Keratinocyte (primary cell): ENCODE results near the gene TSKU. TPM values are rescaled to one million over a fixed set of nuclear protein-coding genes. Genes with fewer than 3 reads are reported as not detected.

ENCODE experiments used
- DNase-seq: peaks from one replicate; pipeline ENCODE4 v3.0.0-alpha.2; 2011; ENCODE audit warnings: low read depth, missing footprints, low spot score
- FAIRE-seq: peaks from 2 replicates; lab custom pipeline; 2011; peaks lifted over from hg19 to GRCh38; lab: Jason Lieb, UNC
- H2AFZ ChIP-seq: 2 replicates; pipeline ENCODE4 v1.6.0; 2012; ENCODE audit warnings: low read length, control low read depth, inconsistent platforms; ENCODE audit not compliant: control insufficient read depth
- H3K27ac ChIP-seq: 2 replicates; pipeline ENCODE4 v1.5.1; 2011; ENCODE audit warnings: low read length; ENCODE audit not compliant: control insufficient read depth, insufficient read depth
- H3K27me3 ChIP-seq: 3 replicates; pipeline ENCODE4 v1.6.0; 2011; ENCODE audit warnings: low read length; ENCODE audit not compliant: control insufficient read depth, insufficient read depth; ENCODE audit errors: extremely low read depth
- H3K36me3 ChIP-seq, 2 experiments: 2 replicates in 1 of 2; 3 replicates in 1 of 2; pipeline ENCODE4 v1.5.1; 2011; ENCODE audit warnings: low read length in 2 of 2, mild to moderate bottlenecking in 1 of 2; ENCODE audit not compliant: control insufficient read depth in 2 of 2, insufficient read depth in 2 of 2; ENCODE audit errors: extremely low read depth in 1 of 2
- H3K4me1 ChIP-seq: 3 replicates; pipeline ENCODE4 v1.5.1; 2011; ENCODE audit warnings: low read length; ENCODE audit not compliant: control insufficient read depth, insufficient read depth; ENCODE audit errors: extremely low read depth
- H3K4me2 ChIP-seq: 3 replicates; pipeline ENCODE4 v1.6.0; 2011; ENCODE audit warnings: low read depth, low read length; ENCODE audit not compliant: control insufficient read depth, insufficient read depth; ENCODE audit errors: extremely low read depth
- H3K4me3 ChIP-seq, 3 experiments: fragments of 200-600 bp in 1 of 3; sonication (generic) in 1 of 3; 2 replicates in 2 of 3; 3 replicates in 1 of 3; pipeline ENCODE4 v1.5.1; 2011 to 2016; ENCODE audit warnings: low read length in 3 of 3, mild to moderate bottlenecking in 3 of 3, control low read depth in 2 of 3, inconsistent platforms in 1 of 3, low read depth in 1 of 3, mixed read lengths in 1 of 3, mixed run types in 1 of 3, moderate library complexity in 1 of 3; ENCODE audit not compliant: control insufficient read depth in 2 of 3, insufficient read depth in 2 of 3; ENCODE audit errors: extremely low read depth in 1 of 3
- H3K79me2 ChIP-seq: 2 replicates; pipeline ENCODE4 v1.6.0; 2012; ENCODE audit warnings: low read length; ENCODE audit not compliant: control insufficient read depth, insufficient read depth
- H3K9ac ChIP-seq: 3 replicates; pipeline ENCODE4 v1.6.0; 2011; ENCODE audit warnings: low read length; ENCODE audit not compliant: control insufficient read depth, insufficient read depth; ENCODE audit errors: extremely low read depth
- H3K9me1 ChIP-seq: 3 replicates; pipeline ENCODE4 v1.6.0; 2011; ENCODE audit warnings: low read length; ENCODE audit not compliant: control insufficient read depth, insufficient read depth; ENCODE audit errors: extremely low read depth
- H3K9me3 ChIP-seq: 2 replicates; pipeline ENCODE4 v1.5.1; 2012; ENCODE audit warnings: low read depth, low read length; ENCODE audit not compliant: control insufficient read depth
- H4K20me1 ChIP-seq: 3 replicates; pipeline ENCODE4 v1.6.0; 2011; ENCODE audit warnings: low read length; ENCODE audit not compliant: control insufficient read depth, insufficient read depth; ENCODE audit errors: extremely low read depth
- CTCF ChIP-seq, 3 experiments: IDR thresholded peaks in 1 of 3; conservative IDR thresholded peaks in 1 of 3; optimal IDR thresholded peaks in 1 of 3; 2 replicates in 2 of 3; 3 replicates in 1 of 3; pipeline versions ENCODE3 to v1.5.1; 2011; ENCODE audit warnings: low read length in 3 of 3, mild to moderate bottlenecking in 3 of 3, moderate library complexity in 2 of 3, control low read depth in 1 of 3, inconsistent platforms in 1 of 3; ENCODE audit not compliant: insufficient read depth in 2 of 3; ENCODE audit errors: extremely low read depth in 1 of 3
- EZH2 ChIP-seq: IDR thresholded peaks from one replicate; pipeline ENCODE4 v1.6.1; 2012; ENCODE audit warnings: inconsistent platforms, mild to moderate bottlenecking, low read length, moderate library complexity
- dilution Hi-C: fragments of 300-500 bp; cut with MboI; formaldehyde crosslinking; loops from one replicate; pipeline ENCODE4 v1.7.0; 2020; ENCODE audit warnings: low sequenced_read_pairs; ENCODE audit not compliant: extremely low pct_ligation_motif_present
- polyA plus RNA-seq, 5 experiments: library from polyadenylated mRNA; depleted of rRNA in 3 of 5; stranded (reverse) in 3 of 5; stranded (forward) in 1 of 5; unstranded in 1 of 5; fragments of >200 nt; gene quantifications; 1 replicate in 1 of 5; 2 replicates in 3 of 5; 3 replicates in 1 of 5; pipeline versions ENCODE4 v1.2.1 to v1.2.3, GENCODE V29; 2011 to 2012; ENCODE audit warnings: missing spikeins in 2 of 5, low read depth in 1 of 5, low replicate concordance in 1 of 5

TSKU gene
- polyA plus RNA-seq, 1 donor (not counting 4 experiments of a cell fraction or from before 2014, with no cell fraction given): 22.8 TPM

GRCh38 chr11:76783896-76784813 is 999 bp downstream of the TSKU start:
- Histone ChIP-seq H3K9me3 (no peaks in the 10 kb centered on the region), H3K36me3 (peaks cover 0 to 15% of the 10 kb centered on the region in 2 experiments), H3K4me2 (peak overlapping the region; percentile 89), H3K79me2 (peaks cover 47% of the 10 kb centered on the region), H4K20me1 (peaks cover 24% of the 10 kb centered on the region), H3K27ac (peak overlapping the region; percentile 77), H3K27me3 (no peaks in the 10 kb centered on the region), H3K4me3 (peak overlapping the region; percentile 81 to 90 (median 87)), H3K4me1 (peaks cover 57% of the 10 kb centered on the region), H3K9me1 (peaks cover 13% of the 10 kb centered on the region), H3K9ac (peak overlapping the region; percentile 95), H2AFZ (no peak overlapping the region)
- no peak for DNase-seq
- TF ChIP-seq CTCF (optimal IDR thresholded peaks at IDR 0.05 in 1 of 3, IDR thresholded peaks at IDR 0.05 in 1 of 3, conservative IDR thresholded peaks at IDR 0.05 in 1 of 3; ENCODE audit: extremely low read depth in 1 of 3, insufficient read depth in 2 of 3, low read length in 3 of 3) (no peak), EZH2 (no peak)
- no peak for FAIRE-seq
- dilution Hi-C loops: no loop called here

GRCh38 chr11:76785513-76785912 is 2.4 kb downstream of the TSKU start:
- Histone ChIP-seq H3K27me3 (no peaks in the 10 kb centered on the region), H3K9me1 (peaks cover 16% of the 10 kb centered on the region), H3K79me2 (peaks cover 60% of the 10 kb centered on the region), H3K4me2 (peak overlapping the region; percentile 89), H3K4me3 (peak overlapping the region; percentile 81 to 90 (median 87)), H3K9ac (peak overlapping the region; percentile 95), H4K20me1 (peaks cover 27% of the 10 kb centered on the region), H3K27ac (no peak overlapping the region), H3K36me3 (peaks cover 2 to 20% of the 10 kb centered on the region in 2 experiments), H3K9me3 (no peaks in the 10 kb centered on the region), H3K4me1 (peaks cover 68% of the 10 kb centered on the region), H2AFZ (no peak overlapping the region)
- FAIRE-seq (no peak), DNase-seq (no peak)
- dilution Hi-C loops: no loop called here
- TF ChIP-seq EZH2: no peak
